Cardiac septum (tissue), 1 donor: ENCODE measurements around the gene FTSJ1. TPM values are rescaled to one million over a fixed set of nuclear protein-coding genes. Genes with fewer than 3 reads are reported as not detected.
A peak's percentile ranks its signal among the peaks of the same experiment; 100 is the strongest.

Experiments
- DNase-seq: peaks from one replicate; pipeline ENCODE4 v3.0.0-alpha.2; 2020; ENCODE audit warnings: low spot score
- intact Hi-C: fragments of 100-400 bp; cut with DNase I; formaldehyde crosslinking; loops from one replicate; pipeline ENCODE4 v1.14.0; 2022
- total RNA-seq: library from RNA; stranded (reverse); fragmentation: NEBNext Ultra II Directional; extraction: Animal tissue kit (Norgen Biotek cat#: 25700); gene quantifications from one replicate; pipeline ENCODE4 v1.2.1, GENCODE V29; 2021
- donor health status: DM: no; HTN: no; CAD: no.

Gene FTSJ1
- total RNA-seq, 1 donor from 2014 or later: 18.8 TPM

DNA sequence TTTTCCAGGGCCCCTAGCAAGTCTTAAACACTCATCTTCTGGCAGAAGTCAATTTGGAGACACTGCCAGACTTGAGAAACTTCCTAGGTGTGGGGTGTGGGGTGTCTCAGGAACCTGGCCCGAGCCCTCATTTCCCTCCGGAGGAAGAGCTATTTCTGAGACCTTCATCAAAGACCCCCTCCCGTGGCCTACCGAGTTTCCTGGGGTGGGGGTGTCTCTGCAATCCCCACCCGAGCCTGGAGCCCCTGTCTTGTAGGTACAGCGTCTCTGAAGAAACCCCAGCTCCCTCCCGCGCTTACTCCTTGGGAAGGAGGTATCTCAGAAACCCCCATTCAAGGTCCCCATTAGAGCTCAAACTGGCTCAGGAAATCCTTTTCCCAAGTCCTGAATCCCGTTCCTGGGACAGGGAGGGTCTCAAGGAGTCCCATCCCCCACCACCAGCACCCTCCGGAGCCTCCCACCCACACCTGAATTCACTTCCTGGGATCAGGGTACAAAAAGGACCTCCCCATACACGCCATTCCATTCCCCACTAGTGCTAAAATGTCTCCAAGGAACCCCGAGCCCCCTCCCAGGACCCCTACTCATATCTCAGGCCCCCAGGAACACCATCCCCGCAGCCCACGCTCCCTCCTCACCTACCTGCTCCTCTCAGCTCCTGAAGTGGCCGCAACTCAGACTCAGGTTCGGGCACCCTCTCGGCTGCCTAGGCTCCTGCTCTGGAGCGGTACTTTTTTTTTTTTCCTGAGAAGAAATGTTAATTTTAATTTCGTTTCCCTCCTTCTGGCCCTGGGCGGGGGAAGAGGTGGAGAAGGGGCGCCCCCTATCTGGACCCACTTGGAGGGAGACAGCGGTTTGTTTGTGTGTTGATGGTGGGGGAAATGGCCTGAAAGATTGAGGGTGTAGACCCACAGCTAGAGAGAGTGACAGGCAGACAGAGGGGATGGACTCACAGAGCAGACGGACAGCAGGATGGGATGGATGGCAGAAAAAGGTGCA is 7.0 kb upstream of the FTSJ1 start:
- intact Hi-C loops: no loop called here
- DNase-seq: peak; percentile 54

DNA sequence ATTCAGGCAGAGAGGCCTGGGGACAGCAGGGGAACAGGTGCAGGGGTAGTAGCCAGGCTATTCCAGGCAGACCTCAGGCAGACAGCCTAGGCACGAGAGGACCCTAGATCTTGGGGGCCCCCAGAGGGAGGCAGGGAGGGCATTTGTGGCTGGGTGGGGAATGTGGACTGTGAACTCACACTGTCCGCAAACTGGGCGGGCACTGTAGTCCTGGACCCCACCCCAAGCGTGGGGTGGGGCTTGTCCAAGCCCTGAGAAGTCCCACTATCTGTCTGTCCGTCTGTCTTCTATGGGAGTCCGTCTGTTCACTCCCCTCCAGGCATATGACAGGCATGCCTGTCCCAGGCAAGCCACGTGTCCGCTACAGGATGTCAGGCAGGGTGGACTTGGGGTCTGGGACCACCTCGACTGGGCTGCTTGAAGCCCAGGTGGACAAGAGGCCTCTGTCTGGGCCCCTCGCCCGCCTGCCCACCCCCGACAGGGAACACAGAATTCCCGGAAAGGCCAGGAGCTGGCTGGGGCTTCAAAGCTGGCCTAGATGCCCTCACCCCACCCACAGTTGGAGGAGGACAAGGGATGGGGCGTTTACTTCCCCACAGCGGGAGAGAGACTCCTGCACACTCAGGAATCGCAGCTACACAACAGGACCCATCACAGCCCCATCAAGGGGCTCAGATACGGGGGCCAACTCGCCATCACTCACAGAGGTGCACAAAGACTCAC is 5.7 kb upstream of the FTSJ1 start, which contains the start of gene SLC38A5:
Gene SLC38A5 (minus strand): TSS at position 151 of the 723 bp plus-strand sequence. CDS start 2,336 bp downstream, outside the sequence.
- intact Hi-C loops: loop anchor here (10.0 kb wide), 2 partner anchors 385 to 635 kb away; partner anchors contain the start of gene ZNF81

DNA sequence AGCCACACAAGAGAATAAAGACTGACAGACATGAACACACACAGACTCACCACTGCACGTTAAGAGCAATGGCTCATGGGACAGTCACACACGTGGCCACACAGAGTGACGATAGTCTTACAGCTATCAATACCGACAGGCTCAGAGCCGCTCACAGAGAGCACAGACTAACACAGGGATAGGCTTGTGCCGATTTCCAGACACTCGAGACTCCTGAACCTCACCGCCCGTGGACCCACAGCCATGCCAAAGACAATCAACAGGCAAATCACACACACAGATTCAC is 5.2 kb upstream of the FTSJ1 start:
- no peak for DNase-seq
- intact Hi-C loops: loop anchor here (10.0 kb wide), 2 partner anchors 386 to 636 kb away; partner anchors contain the start of gene ZNF81

More for the DNA sequence above, 5.7 kb upstream of the FTSJ1 start, which contains the start of gene SLC38A5:
- no peak for DNase-seq

DNA sequence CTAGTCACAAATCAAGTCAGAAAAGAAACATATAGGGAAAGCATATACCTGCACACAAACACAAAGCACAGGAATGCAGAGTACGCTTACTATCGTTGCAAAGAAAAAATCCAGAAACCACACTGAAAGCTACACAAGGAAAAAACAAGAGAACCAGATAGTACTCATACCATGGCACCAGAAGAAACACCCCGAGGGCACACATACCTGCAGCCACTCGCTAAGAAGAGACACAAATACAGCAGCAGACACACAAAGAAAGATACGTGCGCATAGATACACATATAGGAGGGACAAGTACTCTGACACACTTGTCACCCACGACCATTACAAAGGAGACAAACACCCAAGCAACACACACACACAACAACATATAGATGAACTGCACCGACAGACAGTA is 4.5 kb upstream of the FTSJ1 start:
- DNase-seq: no peak
- intact Hi-C loops: loop anchor here (10.0 kb wide), 2 partner anchors 387 to 637 kb away; partner anchors contain the start of gene ZNF81

DNA sequence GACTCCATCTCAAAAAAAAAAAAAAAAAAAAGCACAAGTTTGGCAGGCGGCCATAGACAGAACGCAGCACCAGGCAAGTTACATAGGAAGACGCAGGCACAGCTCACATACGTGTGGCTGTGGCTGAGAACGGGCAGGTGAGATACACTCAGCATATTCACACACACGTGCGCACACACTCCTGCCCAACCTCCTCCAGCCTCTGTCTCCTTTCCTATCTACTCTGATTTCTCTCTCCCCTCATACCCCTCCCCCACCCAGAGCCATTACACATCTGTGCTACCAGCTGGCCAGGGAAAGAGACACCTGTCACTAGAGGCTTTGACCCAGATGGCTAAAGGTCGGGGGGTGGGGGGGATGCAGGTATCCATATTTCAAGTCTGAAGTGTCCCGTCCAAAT is 3.8 kb upstream of the FTSJ1 start:
- intact Hi-C loops: loop anchor here (10.0 kb wide), 2 partner anchors 387 to 637 kb away; partner anchors contain the start of gene ZNF81
- no peak for DNase-seq

DNA sequence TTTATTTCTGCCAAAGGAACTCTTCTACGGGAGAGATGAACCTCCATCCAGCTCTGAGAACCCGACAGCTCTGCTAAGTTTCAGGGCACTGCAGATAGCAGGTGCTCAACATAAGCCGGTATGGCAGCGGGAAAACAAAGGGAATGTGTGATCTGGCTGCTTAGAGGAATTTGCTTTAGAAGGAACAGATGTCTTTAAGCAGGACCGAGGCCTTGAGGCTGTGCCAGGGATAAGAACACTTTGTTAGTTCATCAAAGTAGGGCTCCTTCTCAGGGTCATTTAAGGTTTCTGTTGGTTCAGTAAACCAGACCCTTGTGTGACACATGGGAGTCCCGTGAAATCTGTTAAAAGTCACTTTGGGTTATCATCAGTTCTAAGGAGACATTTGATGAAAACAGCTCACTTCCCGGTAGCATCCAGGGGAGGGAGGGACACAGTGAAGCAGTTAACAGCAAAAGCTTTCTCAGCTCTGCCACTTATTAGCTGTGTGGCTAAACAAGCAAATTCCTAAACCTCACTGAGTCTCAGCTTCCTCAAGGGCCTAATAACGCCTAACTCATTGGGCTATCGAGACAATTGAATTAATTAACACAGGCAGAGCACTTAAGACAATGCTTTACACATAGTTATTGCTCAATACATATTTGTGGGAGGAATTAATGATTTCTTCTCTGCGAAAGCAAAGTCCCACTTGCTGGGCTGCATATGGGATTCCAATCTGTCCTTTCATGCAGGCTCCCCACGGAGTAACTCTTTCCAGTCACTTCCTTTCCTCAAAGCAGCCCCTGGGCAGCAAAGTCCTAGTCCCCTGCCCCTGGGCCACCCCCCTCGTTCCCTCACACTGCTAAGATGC is 2.9 kb upstream of the FTSJ1 start:
- intact Hi-C loops: loop anchor here (10.0 kb wide), 2 partner anchors 388 to 638 kb away; partner anchors contain the start of gene ZNF81
- DNase-seq: no peak

DNA sequence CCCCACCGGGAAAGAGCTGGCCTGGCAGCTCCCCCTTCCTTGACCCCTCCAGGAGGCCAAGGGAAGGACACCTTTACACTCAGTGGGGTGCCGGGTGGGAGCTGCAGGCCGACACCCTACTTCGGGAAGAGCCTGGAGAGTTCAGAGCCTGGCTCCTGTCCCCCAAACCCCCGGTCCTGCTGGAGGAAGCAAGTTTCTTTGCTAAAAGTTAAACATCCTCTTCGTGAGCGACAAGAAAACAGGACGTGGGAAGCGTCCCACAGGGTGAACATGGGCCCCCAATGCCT is 2.4 kb upstream of the FTSJ1 start:
- intact Hi-C loops: loop anchor here (10.0 kb wide), 2 partner anchors 389 to 639 kb away; partner anchors contain the start of gene ZNF81
- no peak for DNase-seq

DNA sequence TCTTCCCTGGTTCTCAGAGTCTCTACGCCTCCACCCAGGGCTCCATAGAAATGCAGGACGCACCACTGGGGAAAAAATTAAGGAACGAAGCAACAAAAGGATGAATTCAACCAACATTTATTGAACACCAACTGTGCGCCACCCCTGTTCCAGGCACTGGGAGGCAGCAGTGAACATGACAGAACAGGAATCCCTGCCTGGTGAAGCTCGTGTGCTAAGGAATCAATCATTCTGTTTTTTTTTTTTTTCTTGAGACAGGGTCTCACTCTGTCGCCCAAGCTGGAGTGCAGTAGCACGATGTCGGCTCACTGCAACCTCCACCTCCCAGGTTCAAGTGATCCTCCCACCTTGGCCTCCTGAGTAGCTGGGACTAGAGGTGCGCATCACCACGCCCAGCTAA is 1.9 kb upstream of the FTSJ1 start:
- intact Hi-C loops: loop anchor here (10.0 kb wide), 2 partner anchors 389 to 639 kb away; partner anchors contain the start of gene ZNF81

DNA sequence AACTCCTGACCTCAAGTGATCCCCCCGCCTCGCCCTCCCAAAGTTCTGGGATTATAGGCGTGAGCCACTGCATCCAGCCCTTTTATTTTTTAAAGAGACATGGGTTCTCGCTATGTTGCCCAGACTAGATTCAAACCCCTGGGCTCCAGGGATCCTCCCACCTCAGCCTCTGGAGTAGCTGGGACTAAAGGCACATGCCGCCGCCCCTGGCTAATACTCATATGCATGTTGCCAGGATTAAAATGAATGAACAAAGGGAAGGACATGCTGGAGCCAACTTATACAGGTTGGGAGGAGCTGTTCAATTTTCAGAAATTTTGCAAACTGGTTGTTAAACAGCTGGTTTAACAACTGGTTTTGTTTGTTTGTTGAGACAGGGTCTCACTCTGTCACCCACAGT is 1.4 kb upstream of the FTSJ1 start:
- intact Hi-C loops: loop anchor here (10.0 kb wide), 2 partner anchors 390 to 640 kb away; partner anchors contain the start of gene ZNF81
- no peak for DNase-seq

More for the DNA sequence above, 1.9 kb upstream of the FTSJ1 start:
- DNase-seq: no peak

DNA sequence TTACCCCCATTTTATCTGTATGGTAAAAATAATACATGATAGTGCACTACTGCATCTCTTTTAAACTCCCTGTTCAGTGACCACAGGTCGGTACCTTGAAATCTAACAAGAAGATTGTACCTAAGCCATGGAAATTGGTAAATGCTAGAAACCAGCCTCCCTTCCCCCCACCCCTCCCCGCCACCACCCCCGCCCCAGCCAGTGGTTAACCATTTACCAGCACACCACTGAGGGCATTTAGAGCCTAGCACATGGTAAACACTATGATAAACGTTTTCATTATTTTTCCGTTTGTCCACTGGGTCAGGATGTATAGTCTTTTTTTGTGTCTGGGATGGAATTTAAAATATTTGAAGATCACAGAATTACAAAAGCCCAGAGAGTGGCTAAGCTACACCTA is 703 bp upstream of the FTSJ1 start:
- no peak for DNase-seq
- intact Hi-C loops: loop anchor here (10.0 kb wide), 2 partner anchors 390 to 640 kb away; partner anchors contain the start of gene ZNF81

DNA sequence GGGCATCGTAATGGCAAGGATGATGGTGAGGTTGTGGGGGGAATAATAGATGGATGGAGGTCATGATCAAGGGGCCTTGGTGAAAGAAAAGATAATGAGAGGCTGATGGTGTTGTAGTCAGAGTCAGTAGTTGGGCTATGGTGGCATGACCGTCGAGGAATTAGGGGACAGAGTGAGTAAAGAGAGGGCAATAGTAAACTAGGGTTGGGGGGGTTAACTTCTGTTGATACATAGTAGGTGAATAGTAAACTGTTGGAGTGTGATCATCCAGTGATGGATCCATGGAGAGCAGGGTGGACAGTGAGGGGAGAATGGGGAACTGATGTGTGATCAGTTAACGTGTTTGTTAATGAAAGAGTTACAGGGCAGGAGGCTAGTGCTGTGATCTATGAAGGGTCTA is 920 bp downstream of the FTSJ1 start:
- DNase-seq: no peak
- intact Hi-C loops: loop anchor here (10.0 kb wide), 2 partner anchors 392 to 642 kb away; partner anchors contain the start of gene ZNF81

DNA sequence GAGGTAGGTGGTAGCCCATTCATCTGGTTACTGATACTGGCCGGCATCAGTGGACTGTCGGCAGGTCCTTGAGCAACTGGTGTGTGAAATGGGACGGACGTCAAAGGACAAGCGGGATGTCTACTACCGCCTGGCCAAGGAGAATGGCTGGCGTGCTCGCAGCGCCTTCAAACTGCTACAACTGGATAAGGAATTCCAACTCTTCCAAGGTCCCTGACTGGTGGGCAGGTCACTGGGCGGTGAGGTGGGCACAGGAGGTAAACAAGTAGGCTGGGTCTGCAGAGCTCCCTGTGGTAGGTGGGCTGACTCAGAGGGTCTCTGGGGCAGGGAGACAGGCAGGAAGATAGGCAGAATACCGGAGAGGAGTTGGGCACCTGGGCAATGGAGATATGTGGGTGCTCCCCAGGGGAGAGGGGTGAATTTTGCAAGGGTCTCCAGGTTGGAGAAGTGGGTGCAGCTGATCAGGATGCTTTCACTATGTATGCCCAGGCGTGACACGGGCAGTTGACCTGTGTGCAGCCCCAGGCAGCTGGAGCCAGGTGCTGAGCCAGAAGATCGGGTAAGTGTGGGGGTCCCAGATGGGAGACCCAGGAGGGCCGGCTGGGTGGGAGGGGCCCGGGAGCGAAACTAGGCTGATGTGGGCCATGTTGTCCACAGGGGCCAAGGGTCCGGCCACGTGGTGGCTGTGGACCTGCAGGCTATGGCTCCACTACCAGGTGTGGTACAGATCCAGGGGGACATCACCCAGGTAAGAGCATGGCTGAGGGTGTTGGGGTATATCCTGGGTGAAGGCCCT is 2.2 kb downstream of the FTSJ1 start:
- no peak for DNase-seq
- intact Hi-C loops: loop anchor here (10.0 kb wide), 2 partner anchors 393 to 643 kb away; partner anchors contain the start of gene ZNF81

DNA sequence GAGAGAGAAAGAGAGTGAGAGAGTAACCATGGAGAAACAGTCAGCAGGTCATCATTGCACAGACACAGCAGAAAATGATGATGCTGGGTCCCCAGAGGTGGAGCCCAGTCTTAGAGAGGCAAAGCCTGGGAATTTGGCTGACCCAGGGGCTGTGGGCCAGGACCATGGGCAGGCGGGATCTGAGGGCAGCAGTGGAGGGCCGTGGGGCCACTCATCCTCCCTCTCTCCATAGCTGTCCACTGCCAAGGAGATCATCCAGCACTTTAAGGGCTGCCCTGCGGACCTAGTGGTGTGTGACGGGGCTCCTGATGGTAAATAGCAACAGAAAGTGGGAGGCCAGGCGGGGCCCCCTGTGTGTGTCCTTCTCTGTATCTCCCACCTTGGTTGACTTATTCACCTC is 2.8 kb downstream of the FTSJ1 start:
- DNase-seq: no peak
- intact Hi-C loops: loop anchor here (10.0 kb wide), 2 partner anchors 394 to 644 kb away; partner anchors contain the start of gene ZNF81

DNA sequence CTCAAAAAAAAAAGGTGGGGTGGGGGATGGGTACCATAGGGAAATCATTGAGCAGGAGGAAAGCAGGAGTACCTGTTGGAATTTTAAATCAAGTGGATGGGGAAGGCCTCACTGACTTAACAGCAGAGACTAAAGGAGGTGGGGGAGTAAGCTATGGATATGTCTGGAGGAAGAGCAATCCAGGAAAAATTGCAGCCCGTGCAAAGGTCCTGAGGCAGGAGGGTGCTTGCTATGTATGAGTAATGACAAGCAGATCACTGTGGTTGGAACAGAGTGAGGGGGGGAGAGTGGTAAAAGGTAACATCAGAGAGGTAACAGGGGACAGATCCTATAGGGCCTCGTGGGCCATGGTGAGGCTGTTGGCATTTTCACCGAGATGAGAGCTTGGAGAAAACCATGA is 4.1 kb downstream of the FTSJ1 start:
- no peak for DNase-seq
- intact Hi-C loops: no loop called here

DNA sequence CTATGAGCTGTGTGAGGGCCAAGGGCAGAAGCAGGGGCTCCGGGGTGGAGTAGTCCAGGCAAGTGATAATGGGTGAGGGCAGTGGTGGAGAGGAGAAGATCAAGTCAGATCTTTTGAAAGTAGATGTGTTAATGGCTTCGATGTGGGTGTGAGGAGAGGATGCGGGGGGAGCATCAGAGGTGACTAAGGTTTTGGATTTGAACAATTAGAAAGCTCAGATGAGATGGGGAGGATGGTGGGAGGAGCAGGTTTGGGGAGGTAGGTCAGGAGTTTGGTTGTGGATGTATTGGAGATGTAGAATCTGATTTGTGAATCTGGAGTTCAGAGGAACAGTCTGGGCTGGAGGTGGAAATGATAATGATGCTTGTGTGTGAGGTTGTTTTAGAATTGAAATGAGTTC is 4.6 kb downstream of the FTSJ1 start:
- intact Hi-C loops: no loop called here

DNA sequence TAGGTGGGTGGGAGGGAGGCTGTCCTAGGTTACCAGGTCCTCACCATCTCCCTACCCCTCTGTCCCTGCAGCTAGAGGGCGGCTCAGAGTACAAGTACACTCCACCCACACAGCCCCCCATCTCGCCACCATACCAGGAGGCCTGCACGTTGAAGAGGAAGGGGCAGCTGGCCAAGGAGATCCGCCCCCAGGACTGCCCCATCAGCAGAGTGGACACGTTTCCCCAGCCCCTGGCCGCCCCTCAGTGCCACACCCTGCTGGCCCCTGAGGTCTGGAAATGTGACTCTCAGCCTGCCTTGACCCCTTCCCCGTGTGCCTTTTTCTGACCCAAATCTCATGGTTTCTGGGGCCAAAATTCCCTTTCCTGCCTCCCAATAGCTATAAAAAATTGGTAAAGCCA is 6.5 kb downstream of the FTSJ1 start:
- DNase-seq: no peak

More for the DNA sequence above, 4.6 kb downstream of the FTSJ1 start:
- no peak for DNase-seq

DNA sequence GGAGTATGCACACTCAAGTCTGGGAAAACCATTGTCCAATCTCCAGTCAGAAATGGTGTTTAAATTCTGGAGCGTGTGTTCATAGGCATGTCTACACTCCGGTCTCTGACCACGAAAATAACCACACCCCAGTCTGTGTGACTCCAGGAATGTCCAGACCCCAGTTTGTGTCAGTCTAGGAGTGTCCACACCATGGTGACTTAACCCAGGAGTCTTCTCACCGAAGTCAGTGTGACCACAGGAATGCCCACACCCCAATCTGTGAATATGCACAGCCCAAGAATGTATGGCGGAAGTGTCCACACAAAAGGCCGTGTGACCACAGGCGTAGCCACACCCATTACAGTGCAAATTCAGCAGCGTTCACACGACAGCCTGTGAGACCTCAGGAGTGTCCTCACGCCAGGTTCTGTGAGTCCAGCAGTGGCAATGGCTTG is 11.4 kb downstream of the FTSJ1 start:
- intact Hi-C loops: no loop called here
- DNase-seq: no peak

More for the DNA sequence above, 6.5 kb downstream of the FTSJ1 start:
- intact Hi-C loops: no loop called here

DNA sequence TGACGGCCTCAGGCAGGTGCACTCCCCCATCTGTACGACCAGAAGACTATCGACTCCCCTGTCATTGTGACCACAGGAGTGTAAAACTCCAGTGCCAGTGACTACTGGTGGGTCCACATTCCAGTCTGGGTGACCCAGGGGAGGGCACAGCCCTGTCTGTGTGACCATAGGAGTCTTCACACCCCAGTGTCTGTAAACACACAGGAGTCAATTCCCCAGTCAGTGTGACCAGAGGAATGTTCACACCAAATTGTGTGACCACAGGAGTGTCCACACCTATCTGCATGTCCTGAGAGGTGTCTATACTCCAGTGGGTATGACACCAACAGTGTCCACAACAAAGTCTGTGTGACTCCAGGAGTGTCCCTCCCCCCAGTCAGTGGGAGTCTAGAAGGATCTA is 12.0 kb downstream of the FTSJ1 start:
- intact Hi-C loops: no loop called here
- no peak for DNase-seq
